OCI-LY7 (cell line): Measurements from ENCODE around the gene TMEM170B. TPM values are rescaled to one million over a fixed set of nuclear protein-coding genes. Genes with fewer than 3 reads are reported as not detected.

ENCODE experiments used
- BruUV-seq: library from RNA; stranded (reverse); fragments of 400-500 nt; replicated peaks from 2 replicates; lab custom pipeline; 2021; lab: Mats Ljungman, UMichigan
- CTCF ChIA-PET: fragments of 300-600 bp; sonication (Branson Sonifier 250); formaldehyde crosslinking; loops from one replicate; lab custom pipeline; 2022; ENCODE audit warnings: antibody characterized with exemption; ENCODE audit not compliant: unreplicated experiment; lab: Charles Lee
- POLR2A ChIA-PET: fragments of 300-600 bp; sonication (Branson Sonifier 250); formaldehyde crosslinking; loops from one replicate; lab custom pipeline; 2022; ENCODE audit warnings: antibody characterized with exemption; lab: Charles Lee
- DNase-seq: peaks from one replicate; pipeline ENCODE4 v3.0.0-alpha.2; 2015; ENCODE audit warnings: low spot score
- H2AFZ ChIP-seq: fragments of 200-600 bp; sonication (generic), shearing (Covaris generic); 2 replicates; pipeline ENCODE4 v1.6.1; 2014; ENCODE audit warnings: mild to moderate bottlenecking, antibody characterized with exemption, low read length, moderate library complexity
- H3K27ac ChIP-seq: fragments of 200-600 bp; sonication (generic); 2 replicates; pipeline ENCODE4 v1.5.1; 2014; ENCODE audit warnings: mixed run types, low read depth, mild to moderate bottlenecking, moderate library complexity, low read length, inconsistent platforms; ENCODE audit not compliant: poor library complexity, severe bottlenecking
- H3K36me3 ChIP-seq: fragments of 200-600 bp; sonication (generic); 2 replicates; pipeline ENCODE4 v1.6.1; 2014; ENCODE audit warnings: mild to moderate bottlenecking, antibody characterized with exemption, low read length, moderate library complexity, mixed read lengths; ENCODE audit not compliant: insufficient read depth
- H3K4me1 ChIP-seq: fragments of 200-600 bp; sonication (generic); 2 replicates; pipeline ENCODE4 v1.5.1; 2014; ENCODE audit warnings: mild to moderate bottlenecking, low read length; ENCODE audit not compliant: insufficient read depth, poor library complexity, severe bottlenecking
- H3K4me2 ChIP-seq: fragments of 200-600 bp; sonication (generic); 2 replicates; pipeline ENCODE4 v1.6.1; 2014; ENCODE audit warnings: mild to moderate bottlenecking, low read length
- H3K4me3 ChIP-seq: fragments of 200-600 bp; sonication (generic); 2 replicates; pipeline ENCODE4 v1.5.1; 2014; ENCODE audit warnings: mild to moderate bottlenecking, low read depth, low read length; ENCODE audit not compliant: poor library complexity, severe bottlenecking
- H3K79me2 ChIP-seq: fragments of 200-600 bp; sonication (generic); 2 replicates; pipeline ENCODE4 v1.6.1; 2016; ENCODE audit warnings: low read depth, mild to moderate bottlenecking, low read length, moderate library complexity, mixed read lengths; ENCODE audit not compliant: insufficient read depth
- H3K9me2 ChIP-seq: fragments of 200-600 bp; sonication (generic); 2 replicates; pipeline ENCODE4 v1.6.1; 2016; ENCODE audit warnings: mild to moderate bottlenecking, low read length, mixed read lengths; ENCODE audit not compliant: insufficient read depth
- H3K9me3 ChIP-seq: fragments of 200-600 bp; sonication (generic); 2 replicates; pipeline ENCODE4 v1.6.1; 2014; ENCODE audit warnings: mild to moderate bottlenecking, mixed run types, low read length, mixed read lengths
- H4K20me1 ChIP-seq: fragments of 200-600 bp; sonication (generic); 2 replicates; pipeline ENCODE4 v1.6.1; 2014; ENCODE audit warnings: mild to moderate bottlenecking, antibody characterized with exemption, low read length, moderate library complexity, mixed read lengths; ENCODE audit not compliant: insufficient read depth
- CTCF ChIP-seq: fragments of 200-600 bp; sonication (generic); conservative IDR thresholded peaks from 2 replicates; pipeline ENCODE4 v1.5.1; 2014; ENCODE audit warnings: mild to moderate bottlenecking, antibody characterized with exemption, low read length, moderate library complexity, mixed read lengths
- EZH2phosphoT487 ChIP-seq: fragments of 200-600 bp; sonication (generic); IDR thresholded peaks from 2 replicates; pipeline ENCODE4 v1.6.1; 2018; ENCODE audit warnings: low read depth, borderline replicate concordance, mild to moderate bottlenecking, mixed run types, antibody characterized with exemption, low read length, moderate library complexity, mixed read lengths
- intact Hi-C: fragments of 100-400 bp; cut with micrococcal nuclease; formaldehyde crosslinking; loops from one replicate; pipeline ENCODE4 v1.10.0; 2022; ENCODE audit not compliant: unreplicated experiment
- total RNA-seq, 2 experiments: library from RNA; depleted of rRNA in 1 of 2; stranded (reverse); fragments of >200 nt in 1 of 2; shearing (Covaris generic) in 1 of 2; gene quantifications; 2 replicates each; pipeline ENCODE4 v1.2.3, GENCODE V29; 2014 to 2022

Gene TMEM170B
- total RNA-seq, 2 experiments from 2014 or later: 4.1 to 5.6 TPM

- no peak overlapping the region for H2AFZ ChIP-seq
- BruUV-seq: no TSS peak
- H3K4me2 ChIP-seq: no peak overlapping the region
- no peaks in the 10 kb centered on the region for H3K9me2 ChIP-seq
- H4K20me1 ChIP-seq: no peaks in the 10 kb centered on the region
- H3K4me3 ChIP-seq: no peak overlapping the region
- ChIA-PET POLR2A (interaction anchor here (0.6 kb wide), 1 partner anchor 110 kb away, joined by 4 read pairs; no protein-coding TSS in a partner anchor), CTCF (no interaction called here)
- no peaks in the 10 kb centered on the region for H3K4me1 ChIP-seq
- no peaks in the 10 kb centered on the region for H3K79me2 ChIP-seq
- no peak overlapping the region for H3K27ac ChIP-seq
- H3K36me3 ChIP-seq: no peaks in the 10 kb centered on the region
- intact Hi-C loops: loop anchor here (5.0 to 10.0 kb wide), 4 partner anchors 71 to 1018 kb away; no protein-coding TSS in a partner anchor
- no peak for DNase-seq
- H3K9me3 ChIP-seq: no peaks in the 10 kb centered on the region
- TF ChIP-seq CTCF: no peak
- no peak for TF ChIP-seq EZH2phosphoT487
These were observed 49.0 kb downstream of the TMEM170B start for GRCh38 chr6:11586536-11586935.

- Histone ChIP-seq H2AFZ (no peak overlapping the region), H3K9me3 (no peaks in the 10 kb centered on the region), H3K4me1 (no peaks in the 10 kb centered on the region), H3K9me2 (no peaks in the 10 kb centered on the region), H3K36me3 (no peaks in the 10 kb centered on the region), H3K4me2 (no peak overlapping the region), H4K20me1 (no peaks in the 10 kb centered on the region), H3K4me3 (no peak overlapping the region), H3K27ac (no peak overlapping the region), H3K79me2 (no peaks in the 10 kb centered on the region)
- TF ChIP-seq EZH2phosphoT487 (no peak), CTCF (no peak)
- ChIA-PET CTCF (no interaction called here), POLR2A (no interaction called here)
- DNase-seq: no peak
- no TSS peak for BruUV-seq
- intact Hi-C loops: loop anchor here (5.0 to 10.0 kb wide), 4 partner anchors 68 to 1016 kb away; no protein-coding TSS in a partner anchor
These were observed 51.7 kb downstream of the TMEM170B start for GRCh38 chr6:11589261-11589660.

GRCh38 chr6:11592294-11592906 lies 54.9 kb downstream of the TMEM170B start:
- Histone ChIP-seq H3K36me3 (no peaks in the 10 kb centered on the region), H3K9me2 (no peaks in the 10 kb centered on the region), H2AFZ (no peak overlapping the region), H3K9me3 (no peaks in the 10 kb centered on the region), H3K4me2 (no peak overlapping the region), H3K79me2 (no peaks in the 10 kb centered on the region), H4K20me1 (no peaks in the 10 kb centered on the region), H3K4me1 (peaks cover 16% of the 10 kb centered on the region), H3K4me3 (no peak overlapping the region), H3K27ac (no peak overlapping the region)
- no peak for DNase-seq
- ChIA-PET POLR2A (no interaction called here), CTCF (no interaction called here)
- TF ChIP-seq EZH2phosphoT487 (no peak), CTCF (no peak)
- intact Hi-C loops: no loop called here
- BruUV-seq: no TSS peak
